HepG2 (cell line): Measurements from ENCODE around the gene SUSD6. TPM values are rescaled to one million over a fixed set of nuclear protein-coding genes. Genes with fewer than 3 reads are reported as not detected.

Source experiments
- ATAC-seq: fragments of 200-7000 bp; cut with Tn5 transposase; 3 replicates; pipeline ENCODE4 v1.9.1; 2020; ENCODE audit warnings: mild to moderate bottlenecking, moderate library complexity
- BruUV-seq: library from RNA; stranded (reverse); fragments of 400-500 nt; replicated peaks from 2 replicates; lab custom pipeline; 2021; lab: Mats Ljungman, UMichigan
- CTCF ChIA-PET: fragments of 300-600 bp; formaldehyde crosslinking; extraction: SDS; loops from one replicate; lab custom pipeline; 2021; ENCODE audit warnings: low total read pairs, inconsistent platforms, low intra/inter-chr PET ratio; lab: Yijun Ruan, JAX
- POLR2A ChIA-PET: fragments of 350-600 bp; sonication (Branson Sonifier 250); formaldehyde crosslinking; loops from one replicate; lab custom pipeline; 2020; ENCODE audit warnings: antibody characterized with exemption, inconsistent platforms; lab: Yijun Ruan, JAX
- DNase-seq: peaks from one replicate; pipeline ENCODE4 v3.0.0-alpha.2; 2015; ENCODE audit warnings: low spot score
- FAIRE-seq: peaks from 3 replicates; lab custom pipeline; 2011; peaks lifted over from hg19 to GRCh38; lab: Jason Lieb, UNC
- H2AFZ ChIP-seq: one replicate; pipeline ENCODE4 v1.6.1; 2011; ENCODE audit warnings: low read length, inconsistent platforms
- H3K27ac ChIP-seq: fragments of 300-600 bp; 3 replicates; pipeline ENCODE4 v1.8.0; 2011; ENCODE audit warnings: mixed run types, mild to moderate bottlenecking, mixed read lengths, low read length, inconsistent platforms; ENCODE audit not compliant: insufficient read depth; ENCODE audit errors: extremely low read length
- H3K27me3 ChIP-seq, 2 experiments: fragments of 200-600 bp in 1 of 2; 2 replicates in 1 of 2; 3 replicates in 1 of 2; pipeline versions ENCODE4 v1.6.0 to v1.8.0; 2011; ENCODE audit warnings: low read length in 2 of 2, mild to moderate bottlenecking in 2 of 2, moderate library complexity in 2 of 2, inconsistent platforms in 1 of 2; ENCODE audit not compliant: insufficient read depth in 2 of 2, control insufficient read depth in 1 of 2
- H3K36me3 ChIP-seq, 2 experiments: fragments of 200-600 bp in 1 of 2; replicated peaks in 1 of 2; 2 replicates in 1 of 2; 3 replicates in 1 of 2; pipeline versions ENCODE4 v1.5.1 to v1.8.0; 2011; ENCODE audit warnings: low read length in 2 of 2, inconsistent platforms in 1 of 2; ENCODE audit not compliant: insufficient read depth in 2 of 2, control insufficient read depth in 1 of 2
- H3K4me1 ChIP-seq: 2 replicates; pipeline ENCODE4 v1.5.1; 2012; ENCODE audit warnings: low read length, inconsistent platforms; ENCODE audit not compliant: insufficient read depth
- H3K4me2 ChIP-seq: 2 replicates; pipeline ENCODE4 v1.6.0; 2011; ENCODE audit warnings: low read depth, low read length, inconsistent platforms
- H3K4me3 ChIP-seq, 3 experiments: fragments of 200-600 bp in 1 of 3; sonication (generic), shearing (Covaris generic) in 1 of 3; replicated peaks in 1 of 3; 2 replicates each; pipeline ENCODE4 v1.5.1; 2011 to 2016; ENCODE audit warnings: low read length in 3 of 3, inconsistent platforms in 2 of 3, low read depth in 2 of 3, mild to moderate bottlenecking in 2 of 3, control low read depth in 1 of 3, mixed read lengths in 1 of 3; ENCODE audit not compliant: insufficient read depth in 1 of 3
- H3K79me2 ChIP-seq: one replicate; pipeline ENCODE4 v1.6.1; 2011; ENCODE audit warnings: low read length, inconsistent platforms; ENCODE audit not compliant: insufficient read depth
- H3K9ac ChIP-seq: 2 replicates; pipeline ENCODE4 v1.6.0; 2011; ENCODE audit warnings: mild to moderate bottlenecking, low read depth, low read length, inconsistent platforms; ENCODE audit not compliant: insufficient read depth
- H3K9me3 ChIP-seq: 2 replicates; pipeline ENCODE4 v1.5.1; 2012; ENCODE audit warnings: mild to moderate bottlenecking, low read length
- H4K20me1 ChIP-seq: 2 replicates; pipeline ENCODE4 v1.6.0; 2011; ENCODE audit warnings: inconsistent platforms, mild to moderate bottlenecking, low read length, moderate library complexity; ENCODE audit not compliant: insufficient read depth
- DNMT1 ChIP-seq: sonication (generic); formaldehyde crosslinking; IDR thresholded peaks from 2 replicates; pipeline ENCODE4 v1.5.1; 2020; ENCODE audit warnings: mild to moderate bottlenecking, missing genetic modification reagents
- GPN1 ChIP-seq: sonication (generic); formaldehyde crosslinking; IDR thresholded peaks from 2 replicates; pipeline ENCODE4 v1.5.1; 2020; ENCODE audit warnings: missing genetic modification reagents, borderline replicate concordance
- HOXA9 ChIP-seq: sonication (generic); formaldehyde crosslinking; IDR thresholded peaks from 2 replicates; pipeline ENCODE4 v1.8.1; 2022; ENCODE audit warnings: missing genetic modification reagents, mild to moderate bottlenecking, moderate library complexity, borderline replicate concordance
- IRX3 ChIP-seq: sonication (generic); formaldehyde crosslinking; IDR thresholded peaks from 2 replicates; pipeline ENCODE4 v1.8.1; 2023; ENCODE audit warnings: mild to moderate bottlenecking, low read depth, missing genetic modification reagents, borderline replicate concordance
- KDM4B ChIP-seq: sonication (generic); formaldehyde crosslinking; IDR thresholded peaks from 2 replicates; pipeline ENCODE4 v1.4.0; 2020; ENCODE audit warnings: missing genetic modification reagents
- POGZ ChIP-seq: sonication (generic); formaldehyde crosslinking; IDR thresholded peaks from 2 replicates; pipeline ENCODE4 v1.4.0; 2020; ENCODE audit warnings: mild to moderate bottlenecking, missing genetic modification reagents
- POLR2A ChIP-seq, 2 experiments: IDR thresholded peaks; 2 replicates each; pipeline ENCODE4 v1.6.1; 2011; ENCODE audit warnings: low read depth in 2 of 2, low read length in 2 of 2, mild to moderate bottlenecking in 1 of 2, moderate library complexity in 1 of 2; ENCODE audit not compliant: insufficient read depth in 1 of 2
- ZBTB3 ChIP-seq: sonication (generic); formaldehyde crosslinking; IDR thresholded peaks from 2 replicates; pipeline ENCODE4 v1.4.0; 2020; ENCODE audit warnings: low read depth, mild to moderate bottlenecking, moderate library complexity, missing genetic modification reagents, borderline replicate concordance
- ZNF292 ChIP-seq: sonication (generic); formaldehyde crosslinking; IDR thresholded peaks from 2 replicates; pipeline ENCODE4 v1.8.1; 2022; ENCODE audit warnings: mild to moderate bottlenecking, low read depth, missing genetic modification reagents, borderline replicate concordance
- ZNF460 ChIP-seq: sonication (generic); formaldehyde crosslinking; IDR thresholded peaks from 2 replicates; pipeline ENCODE4 v1.5.1; 2020; ENCODE audit warnings: missing genetic modification reagents, mild to moderate bottlenecking, borderline replicate concordance
- ZNF672 ChIP-seq: sonication (generic); formaldehyde crosslinking; IDR thresholded peaks from 2 replicates; pipeline ENCODE4 v1.8.1; 2022; ENCODE audit warnings: missing genetic modification reagents
- WGBS: methylation state at CpG from one replicate; pipeline ENCODE4 v1.1.6; 2017; ENCODE audit warnings: low lambda C conversion rate; 5-methylcytosine and 5-hydroxymethylcytosine counted together
- in situ Hi-C: cut with HindIII; loops from 2 replicates; pipeline ENCODE4 v1.10.0; 2017; ENCODE audit warnings: low pct_unique_long_range_greater_than_20kb; ENCODE audit not compliant: extremely low pct_ligation_motif_present
- intact Hi-C: fragments of 100-400 bp; cut with micrococcal nuclease; formaldehyde crosslinking; loops from one replicate; pipeline ENCODE4 v1.10.0; 2022; ENCODE audit not compliant: unreplicated experiment
- polyA plus RNA-seq, 8 experiments: library from polyadenylated mRNA; depleted of rRNA in 3 of 8; stranded (reverse) in 7 of 8; unstranded in 1 of 8; fragments of >200 nt; fragmentation: Illumina TruSeq in 4 of 8; extraction: Trizol in 4 of 8; gene quantifications; 2 replicates each; pipeline versions ENCODE4 v1.2.1 to v1.2.3, GENCODE V29; 2011 to 2016; ENCODE audit warnings: low read depth in 4 of 8, missing spikeins in 1 of 8, mixed read lengths in 1 of 8; ENCODE audit not compliant: insufficient read depth in 1 of 8
- total RNA-seq, 5 experiments: library from RNA; depleted of rRNA; stranded (reverse); fragments of >200 nt; fragmentation: Illumina TruSeq; extraction: Trizol; gene quantifications; 2 replicates each; pipeline ENCODE4 v1.2.3, GENCODE V29; 2016; ENCODE audit warnings: low read depth in 1 of 5
- TF ChIP-seq, protein P1 (sequence below): sonication (generic); formaldehyde crosslinking; conservative IDR thresholded peaks from 2 replicates; pipeline ENCODE4 v1.8.0; 2022; ENCODE audit warnings: missing genetic modification reagents
- TF ChIP-seq, protein P2 (sequence below): IDR thresholded peaks from 2 replicates; pipeline ENCODE4 v1.6.1; 2012; ENCODE audit warnings: inconsistent platforms

SUSD6 gene
- total and polyA plus RNA-seq, 2 of the 13 experiments (the other 11 are each of a cell fraction or from before 2014, with no cell fraction given): 7.2 to 7.4 TPM

DNA sequence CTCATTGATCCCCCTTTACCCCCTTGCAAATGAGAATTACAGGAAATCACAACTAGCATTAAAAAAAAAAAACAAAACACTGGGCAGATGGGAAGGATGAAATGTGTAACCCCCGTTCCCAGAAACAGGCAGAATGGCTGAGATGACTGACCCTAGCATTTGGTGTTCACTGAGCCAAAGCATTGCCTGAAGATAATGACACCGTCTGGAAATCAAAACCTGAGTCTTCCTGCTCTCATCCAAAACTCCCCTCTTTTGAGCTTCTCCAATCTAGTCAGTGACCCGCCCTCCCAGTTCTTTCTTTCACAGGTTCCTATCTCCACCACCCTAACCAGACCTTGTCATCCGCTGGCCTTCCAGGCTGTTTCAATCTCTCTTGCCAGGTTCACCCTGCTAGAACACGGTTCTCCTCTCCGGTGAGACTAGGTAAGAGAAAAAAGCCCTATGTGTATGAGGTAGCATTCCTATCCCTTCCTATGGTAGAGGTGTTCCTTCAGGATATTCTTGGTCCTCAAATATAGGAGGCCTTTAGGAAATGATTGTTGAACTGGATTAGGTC lies 21.3 kb downstream of the SUSD6 start:
- no peaks in the 10 kb centered on the region for H3K27me3 ChIP-seq
- BruUV-seq: no TSS peak
- H3K4me1 ChIP-seq: peaks cover 79% of the 10 kb centered on the region

More for the DNA sequence above, 21.3 kb downstream of the SUSD6 start:
- H3K79me2 ChIP-seq: peaks cover 7% of the 10 kb centered on the region
- TF ChIP-seq, protein P1, sequence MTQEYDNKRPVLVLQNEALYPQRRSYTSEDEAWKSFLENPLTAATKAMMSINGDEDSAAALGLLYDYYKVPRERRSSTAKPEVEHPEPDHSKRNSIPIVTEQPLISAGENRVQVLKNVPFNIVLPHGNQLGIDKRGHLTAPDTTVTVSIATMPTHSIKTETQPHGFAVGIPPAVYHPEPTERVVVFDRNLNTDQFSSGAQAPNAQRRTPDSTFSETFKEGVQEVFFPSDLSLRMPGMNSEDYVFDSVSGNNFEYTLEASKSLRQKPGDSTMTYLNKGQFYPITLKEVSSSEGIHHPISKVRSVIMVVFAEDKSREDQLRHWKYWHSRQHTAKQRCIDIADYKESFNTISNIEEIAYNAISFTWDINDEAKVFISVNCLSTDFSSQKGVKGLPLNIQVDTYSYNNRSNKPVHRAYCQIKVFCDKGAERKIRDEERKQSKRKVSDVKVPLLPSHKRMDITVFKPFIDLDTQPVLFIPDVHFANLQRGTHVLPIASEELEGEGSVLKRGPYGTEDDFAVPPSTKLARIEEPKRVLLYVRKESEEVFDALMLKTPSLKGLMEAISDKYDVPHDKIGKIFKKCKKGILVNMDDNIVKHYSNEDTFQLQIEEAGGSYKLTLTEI (CRISPR knock-in tag): no peak
- TF ChIP-seq ZNF292 (CRISPR knock-in tag): no peak
- TF ChIP-seq POLR2A (IDR thresholded peaks at IDR 0.05; ENCODE audit: insufficient read depth in 1 of 2, low read depth in 2 of 2, low read length in 2 of 2): no peak
- no peak for TF ChIP-seq ZNF672 (CRISPR knock-in tag)
- TF ChIP-seq ZNF460 (CRISPR knock-in tag): no peak
- TF ChIP-seq POGZ (CRISPR knock-in tag): no peak
- no peak for TF ChIP-seq KDM4B (CRISPR knock-in tag)
- TF ChIP-seq GPN1: no peak
- TF ChIP-seq, protein P2, sequence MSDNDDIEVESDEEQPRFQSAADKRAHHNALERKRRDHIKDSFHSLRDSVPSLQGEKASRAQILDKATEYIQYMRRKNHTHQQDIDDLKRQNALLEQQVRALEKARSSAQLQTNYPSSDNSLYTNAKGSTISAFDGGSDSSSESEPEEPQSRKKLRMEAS: no peak
- TF ChIP-seq DNMT1 (CRISPR knock-in tag): no peak
- TF ChIP-seq ZBTB3 (CRISPR knock-in tag): no peak
- TF ChIP-seq HOXA9 (CRISPR knock-in tag): no peak
- TF ChIP-seq IRX3 (CRISPR knock-in tag): no peak
- in situ Hi-C loops (no loop called here), intact Hi-C loops (no loop called here)
- 86% methylated on average over 6 of the region's 6 CpGs for WGBS
- H3K9ac ChIP-seq: no peak overlapping the region
- DNase-seq: no peak
- no peaks in the 10 kb centered on the region for H3K9me3 ChIP-seq
- FAIRE-seq: no peak
- no peak overlapping the region for H3K4me3 ChIP-seq
- no peaks in the 10 kb centered on the region for H3K36me3 ChIP-seq
- H3K27ac ChIP-seq: no peak overlapping the region
- no peaks in the 10 kb centered on the region for H4K20me1 ChIP-seq
- CTCF ChIA-PET: no interaction called here
- ATAC-seq: no peak
- POLR2A ChIA-PET: no interaction called here
- no peak overlapping the region; the same call in 1 of the 2 replicates for H3K4me2 ChIP-seq
- no peak overlapping the region for H2AFZ ChIP-seq
